Measurements from ENCODE around the gene SEL1L3. TPM values are rescaled to one million over a fixed set of nuclear protein-coding genes. Genes with fewer than 3 reads are reported as not detected.

Gene SEL1L3
- total RNA-seq, 1 donor from 2014 or later: 8.3 TPM

DNA sequence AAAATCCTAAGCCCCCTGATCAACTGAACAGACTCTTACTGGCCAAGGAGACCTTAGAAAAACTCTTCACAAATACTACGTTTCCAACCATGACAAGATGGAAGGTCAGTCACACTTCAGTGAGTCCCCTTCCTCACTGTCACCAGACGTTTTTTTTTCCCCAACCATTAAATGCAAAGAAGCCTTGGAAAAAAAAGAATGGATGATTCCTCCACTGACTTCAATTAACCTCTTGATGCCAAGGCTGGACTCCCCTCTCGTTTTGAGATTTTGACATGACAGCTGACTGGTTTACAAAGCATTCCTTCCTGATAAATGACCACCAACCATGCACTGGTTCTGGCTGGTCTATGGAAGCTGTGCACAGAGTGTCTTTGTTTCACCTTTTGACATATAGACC is 133.9 kb downstream of the SEL1L3 start:
- Histone ChIP-seq H3K9me3 (no peaks in the 10 kb centered on the region), H3K4me3 (no peak overlapping the region), H3K27me3 (no peaks in the 10 kb centered on the region), H3K36me3 (no peaks in the 10 kb centered on the region), H3K27ac (no peak overlapping the region), H3K4me1 (no peaks in the 10 kb centered on the region)
- TF ChIP-seq, protein P1, sequence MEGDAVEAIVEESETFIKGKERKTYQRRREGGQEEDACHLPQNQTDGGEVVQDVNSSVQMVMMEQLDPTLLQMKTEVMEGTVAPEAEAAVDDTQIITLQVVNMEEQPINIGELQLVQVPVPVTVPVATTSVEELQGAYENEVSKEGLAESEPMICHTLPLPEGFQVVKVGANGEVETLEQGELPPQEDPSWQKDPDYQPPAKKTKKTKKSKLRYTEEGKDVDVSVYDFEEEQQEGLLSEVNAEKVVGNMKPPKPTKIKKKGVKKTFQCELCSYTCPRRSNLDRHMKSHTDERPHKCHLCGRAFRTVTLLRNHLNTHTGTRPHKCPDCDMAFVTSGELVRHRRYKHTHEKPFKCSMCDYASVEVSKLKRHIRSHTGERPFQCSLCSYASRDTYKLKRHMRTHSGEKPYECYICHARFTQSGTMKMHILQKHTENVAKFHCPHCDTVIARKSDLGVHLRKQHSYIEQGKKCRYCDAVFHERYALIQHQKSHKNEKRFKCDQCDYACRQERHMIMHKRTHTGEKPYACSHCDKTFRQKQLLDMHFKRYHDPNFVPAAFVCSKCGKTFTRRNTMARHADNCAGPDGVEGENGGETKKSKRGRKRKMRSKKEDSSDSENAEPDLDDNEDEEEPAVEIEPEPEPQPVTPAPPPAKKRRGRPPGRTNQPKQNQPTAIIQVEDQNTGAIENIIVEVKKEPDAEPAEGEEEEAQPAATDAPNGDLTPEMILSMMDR (IDR thresholded peaks at IDR 0.05): no peak
- TF ChIP-seq POLR2A (IDR thresholded peaks at IDR 0.05) (no peak), POLR2AphosphoS5 (IDR thresholded peaks at IDR 0.05; ENCODE audit: insufficient read depth in 1 of 2, low read depth in 1 of 2) (no peak)
- no peak for DNase-seq (ENCODE audit: extremely low spot score in 2 of 2)
- intact Hi-C loops (cut with DNase I): no loop called here

DNA sequence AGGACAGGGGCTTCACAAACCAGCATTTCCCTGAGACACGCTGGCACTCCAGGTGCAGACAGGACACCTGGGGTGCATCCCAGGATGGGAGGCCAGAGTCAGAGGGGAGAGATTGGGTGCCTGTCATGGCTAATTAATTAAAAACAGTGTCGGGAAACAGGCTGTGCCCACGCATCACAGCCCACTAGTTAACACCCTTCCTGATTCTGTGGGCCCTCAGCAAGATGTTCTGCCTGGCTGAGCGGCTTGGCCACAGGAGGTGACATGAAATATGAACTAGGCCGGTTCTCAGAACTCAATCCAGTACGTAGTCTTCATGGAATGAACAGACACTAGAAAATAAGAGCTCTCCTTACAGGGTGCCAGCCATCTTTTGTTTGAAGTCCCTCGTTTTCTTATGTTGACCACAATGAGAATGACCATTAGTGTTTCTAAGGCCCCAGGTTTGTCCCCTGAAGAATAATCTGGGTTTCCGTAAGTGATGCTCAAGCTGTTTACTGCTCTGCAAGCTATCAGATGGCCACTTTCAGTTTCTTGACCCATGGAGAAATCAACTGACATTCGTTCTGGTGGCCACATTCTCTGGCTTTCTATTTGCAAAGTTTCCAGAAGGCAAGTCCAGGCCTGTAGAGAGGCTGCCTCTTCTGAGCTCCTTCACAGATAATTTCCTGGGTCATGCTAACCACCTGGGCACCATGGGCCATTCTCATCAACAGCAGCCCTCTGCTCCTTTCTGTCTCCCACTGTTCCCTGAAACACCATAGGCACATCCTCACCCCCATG is 134.9 kb downstream of the SEL1L3 start:
- Histone ChIP-seq H3K36me3 (no peaks in the 10 kb centered on the region), H3K4me3 (no peak overlapping the region), H3K4me1 (no peaks in the 10 kb centered on the region), H3K27ac (no peak overlapping the region), H3K9me3 (no peaks in the 10 kb centered on the region), H3K27me3 (no peaks in the 10 kb centered on the region)
- intact Hi-C loops (cut with DNase I): no loop called here
- no peak for DNase-seq (ENCODE audit: extremely low spot score in 2 of 2)
- no peak for TF ChIP-seq POLR2A (IDR thresholded peaks at IDR 0.05)
- TF ChIP-seq, protein P1 (IDR thresholded peaks at IDR 0.05): no peak
- no peak for TF ChIP-seq POLR2AphosphoS5 (IDR thresholded peaks at IDR 0.05; ENCODE audit: insufficient read depth in 1 of 2, low read depth in 1 of 2)

DNA sequence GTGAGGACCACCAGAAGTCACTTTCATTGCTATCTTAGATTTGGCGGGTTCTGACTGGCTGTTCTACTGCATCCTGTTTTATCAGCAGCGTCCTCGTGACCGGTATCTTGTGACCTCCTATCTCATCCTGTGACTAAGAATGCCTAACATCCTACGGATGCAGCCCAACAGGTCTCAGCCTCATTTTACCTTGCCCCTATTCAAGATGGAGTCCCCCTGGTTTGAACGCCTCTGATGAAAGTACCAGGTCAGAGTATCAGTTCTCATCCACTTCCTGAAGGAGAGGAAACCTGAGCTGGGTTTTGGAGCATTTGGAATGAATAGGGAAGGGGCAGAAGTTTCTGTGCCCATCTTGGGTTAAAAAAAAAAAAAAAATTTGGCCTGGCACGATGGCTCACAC is 136.9 kb downstream of the SEL1L3 start:
- Histone ChIP-seq H3K9me3 (no peaks in the 10 kb centered on the region), H3K4me3 (no peak overlapping the region), H3K27ac (no peak overlapping the region), H3K4me1 (no peaks in the 10 kb centered on the region), H3K27me3 (no peaks in the 10 kb centered on the region), H3K36me3 (no peaks in the 10 kb centered on the region)
- DNase-seq (ENCODE audit: extremely low spot score in 2 of 2): no peak
- TF ChIP-seq POLR2A (IDR thresholded peaks at IDR 0.05) (no peak), POLR2AphosphoS5 (IDR thresholded peaks at IDR 0.05; ENCODE audit: insufficient read depth in 1 of 2, low read depth in 1 of 2) (no peak)
- TF ChIP-seq, protein P1 (IDR thresholded peaks at IDR 0.05): no peak
- intact Hi-C loops (cut with DNase I): no loop called here

DNA sequence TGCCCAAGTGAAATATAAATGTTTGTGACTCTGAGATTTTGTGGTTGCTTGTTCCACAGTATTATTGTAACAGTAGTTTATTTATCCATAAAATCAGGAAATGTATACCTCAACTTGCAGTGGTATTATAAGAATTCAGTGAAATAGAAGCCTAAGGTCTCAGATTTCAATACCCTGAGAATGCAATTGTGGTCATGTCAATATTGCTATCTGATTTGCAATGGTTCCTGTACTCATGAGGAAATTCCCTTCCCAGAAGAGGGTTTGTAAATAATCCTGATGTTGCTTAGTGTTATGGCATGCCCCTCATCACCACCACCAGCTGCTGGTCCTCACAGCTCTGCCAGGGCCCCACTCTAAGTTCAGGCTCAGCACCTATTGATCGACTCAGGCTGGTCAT is 139.4 kb downstream of the SEL1L3 start:
- Histone ChIP-seq H3K4me3 (no peak overlapping the region), H3K27ac (no peak overlapping the region), H3K36me3 (no peaks in the 10 kb centered on the region), H3K27me3 (no peaks in the 10 kb centered on the region), H3K4me1 (no peaks in the 10 kb centered on the region), H3K9me3 (no peaks in the 10 kb centered on the region)
- no peak for DNase-seq (ENCODE audit: extremely low spot score in 2 of 2)
- intact Hi-C loops (cut with DNase I): no loop called here
- TF ChIP-seq POLR2A (IDR thresholded peaks at IDR 0.05) (no peak), POLR2AphosphoS5 (IDR thresholded peaks at IDR 0.05; ENCODE audit: insufficient read depth in 1 of 2, low read depth in 1 of 2) (no peak)
- TF ChIP-seq, protein P1 (IDR thresholded peaks at IDR 0.05): no peak

DNA sequence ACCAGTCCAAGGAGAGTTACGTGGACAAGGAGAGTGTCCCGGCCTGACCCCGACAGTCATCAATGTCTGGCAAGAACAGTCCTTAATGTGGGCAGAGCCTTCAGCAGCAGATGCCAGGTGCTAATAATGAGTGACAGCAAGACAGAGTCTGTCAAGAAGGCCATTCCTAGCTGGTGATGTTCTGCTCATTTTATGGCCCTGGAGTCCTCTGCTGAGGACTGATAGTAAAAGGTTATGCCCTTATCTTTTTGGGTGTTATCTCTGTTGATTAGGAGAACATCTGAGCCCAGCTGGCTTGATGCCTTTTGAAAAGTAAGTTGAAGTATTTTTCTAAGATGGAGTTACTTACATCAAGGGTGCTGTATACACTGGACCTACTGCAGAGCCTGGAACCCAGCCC is 139.8 kb downstream of the SEL1L3 start:
- no peaks in the 10 kb centered on the region for H3K4me1 ChIP-seq
- H3K27ac ChIP-seq: no peak overlapping the region
- TF ChIP-seq POLR2A (IDR thresholded peaks at IDR 0.05) (no peak), POLR2AphosphoS5 (IDR thresholded peaks at IDR 0.05; ENCODE audit: insufficient read depth in 1 of 2, low read depth in 1 of 2) (no peak)
- TF ChIP-seq, protein P1 (IDR thresholded peaks at IDR 0.05): no peak
- H3K9me3 ChIP-seq: no peaks in the 10 kb centered on the region
- intact Hi-C loops (cut with DNase I): no loop called here
- H3K36me3 ChIP-seq: no peaks in the 10 kb centered on the region
- H3K4me3 ChIP-seq: no peak overlapping the region
- DNase-seq (ENCODE audit: extremely low spot score in 2 of 2): no peak
- H3K27me3 ChIP-seq: no peaks in the 10 kb centered on the region
